Activated gamma-delta T cell treated with anti-CD3 and anti-CD28 coated beads, Interleukin-2, amount 50 U/mL, for 16 hours (primary cell): Measurements from ENCODE around the gene NECAB2.
"Not testable (repeated sequence)": the region's sequence is repeated elsewhere in the genome, so short reads cannot be mapped to it uniquely, and the experiment has no call there.

Experiments
- DNase-seq: peaks from one replicate; pipeline ENCODE4 v3.0.0-alpha.2; 2020; ENCODE audit warnings: low read depth

The NECAB2 gene

DNA sequence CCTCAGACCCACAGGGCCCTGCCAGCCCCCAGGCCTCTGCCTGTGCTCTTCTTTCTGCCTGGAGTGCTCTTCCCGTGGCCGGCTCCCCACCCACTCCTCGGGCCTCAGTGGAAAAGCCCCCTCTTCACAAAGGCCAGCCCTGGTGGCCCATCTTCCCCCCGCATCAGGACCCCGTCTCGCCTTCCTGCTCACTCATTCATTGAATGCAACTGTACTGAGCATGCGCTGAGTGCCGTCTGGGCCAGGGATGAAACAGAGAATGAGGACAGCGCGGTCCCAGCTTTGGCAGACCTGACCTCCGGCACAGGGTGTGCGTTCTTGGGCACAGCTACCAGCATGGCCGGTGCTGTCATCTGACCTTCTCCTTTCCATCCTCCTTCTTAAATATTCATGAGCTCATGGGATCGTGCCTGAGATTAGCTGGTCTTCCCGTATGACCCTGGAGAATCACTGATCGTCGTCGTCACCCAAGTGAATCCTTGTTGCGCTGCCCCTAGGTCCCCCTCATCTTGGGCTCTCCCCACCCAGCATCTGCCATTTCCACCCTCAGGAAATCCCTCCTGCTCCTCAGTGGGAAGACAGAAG, 31.4 kb upstream of the NECAB2 start:
- DNase-seq, result no peak

DNA sequence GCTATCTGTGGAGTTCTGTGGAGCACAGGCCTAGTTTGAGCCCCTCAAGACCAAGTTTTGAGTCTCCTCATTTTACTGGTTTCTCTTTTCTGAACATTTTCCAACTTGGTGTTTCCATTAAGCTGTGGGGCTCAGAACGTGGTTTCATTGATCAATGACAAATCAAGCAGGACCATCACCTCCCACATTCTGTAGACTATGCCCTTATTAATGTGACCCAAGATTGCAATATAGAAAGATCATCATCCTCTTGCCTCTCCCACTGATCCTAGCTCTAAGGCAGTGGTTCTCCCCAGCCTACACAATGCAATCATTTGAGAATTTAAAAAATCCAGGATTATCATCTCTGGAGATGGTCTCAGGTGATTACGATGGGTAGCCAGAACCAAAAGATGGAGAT, 30.8 kb upstream of the NECAB2 start:
- DNase-seq, result no peak

- no peak for DNase-seq
Measured at GRCh38 chr16:83937922-83938885, 29.8 kb upstream of the NECAB2 start.

GRCh38 chr16:83939266-83939855, 28.7 kb upstream of the NECAB2 start:
- DNase-seq, result no peak

DNA sequence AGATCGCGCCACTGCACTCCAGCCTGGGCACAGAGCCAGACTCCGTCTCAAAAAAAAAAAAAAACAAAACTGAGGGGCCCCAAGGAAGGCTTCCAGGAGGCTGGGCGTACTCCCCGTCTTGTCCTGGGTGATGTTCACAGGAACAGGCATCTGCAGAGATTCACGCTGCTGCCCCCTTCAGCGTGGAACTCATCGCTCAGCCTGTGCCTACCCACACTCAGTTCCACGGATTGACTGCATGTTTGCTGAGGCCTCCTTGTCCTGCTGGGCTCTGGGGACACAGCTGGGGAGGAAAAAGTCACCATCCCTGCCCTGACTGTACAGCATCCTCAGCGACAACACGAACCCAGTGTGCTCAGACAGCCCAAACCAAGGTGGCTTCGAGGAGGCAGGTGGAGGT, 27.9 kb upstream of the NECAB2 start:
- DNase-seq, result no peak

DNA sequence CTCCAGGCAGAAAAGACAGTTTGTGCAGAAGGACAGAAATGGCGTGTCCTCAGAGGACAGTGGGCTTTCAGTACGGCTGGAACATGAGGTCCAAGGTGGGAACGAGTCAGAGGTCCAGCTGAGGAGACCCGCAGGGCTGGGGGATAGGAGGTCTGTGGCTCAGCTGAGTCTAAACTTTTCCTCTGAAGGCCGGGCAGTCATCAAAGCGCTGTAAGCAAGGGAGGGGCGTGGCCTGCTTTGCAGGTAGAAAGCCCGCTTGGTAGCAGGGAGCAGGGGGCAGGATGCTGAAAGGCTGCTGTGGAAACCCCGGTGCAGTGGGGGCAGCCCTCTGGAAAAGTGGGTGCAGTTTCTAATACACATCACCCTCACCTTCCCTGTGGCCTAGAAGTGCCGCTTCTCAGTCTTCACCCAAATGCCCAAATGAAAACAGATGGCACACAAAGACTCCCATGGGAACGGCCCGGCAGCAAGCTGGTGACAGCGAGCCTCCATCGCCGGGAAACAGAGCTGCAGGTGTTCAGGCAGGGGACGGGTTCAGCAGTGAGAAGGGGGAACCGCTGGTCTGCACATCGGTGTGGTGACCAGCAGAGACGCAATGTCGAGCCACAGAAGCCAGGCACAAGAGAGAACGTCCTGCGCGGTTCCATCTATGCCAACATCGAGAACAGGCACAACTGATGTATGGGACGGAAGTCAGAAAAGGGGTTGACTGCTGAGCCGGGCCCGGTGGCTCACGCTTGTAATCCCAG, 27.2 kb upstream of the NECAB2 start:
- no peak for DNase-seq

- not testable (repeated sequence) for DNase-seq
Measured at GRCh38 chr16:83941546-83941945, 26.5 kb upstream of the NECAB2 start.

DNA sequence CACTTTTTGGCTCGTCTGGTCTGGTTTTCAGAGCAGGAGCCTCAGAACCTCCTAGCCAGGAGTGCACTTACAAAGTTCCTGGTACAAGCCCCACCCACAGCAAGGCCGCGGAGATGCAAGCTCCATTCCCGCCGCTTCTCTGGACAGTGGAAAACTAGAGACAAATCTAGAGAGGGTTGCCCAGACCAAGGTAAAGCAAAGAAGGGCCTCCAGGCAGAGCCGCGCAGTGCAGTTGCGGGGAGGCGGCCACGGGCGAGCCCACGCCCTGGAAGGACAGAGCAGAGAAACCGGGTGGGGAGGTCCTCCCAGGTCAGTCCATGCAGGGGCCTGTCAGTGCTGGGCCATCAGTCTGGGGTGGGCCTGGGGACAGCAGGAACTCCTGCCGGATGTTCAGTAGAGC, 26.0 kb upstream of the NECAB2 start:
- DNase-seq, result no peak

- no peak for DNase-seq
Measured at GRCh38 chr16:83942815-83943515, 25.1 kb upstream of the NECAB2 start.

GRCh38 chr16:83943516-83944050, 24.5 kb upstream of the NECAB2 start:
- no peak for DNase-seq

DNA sequence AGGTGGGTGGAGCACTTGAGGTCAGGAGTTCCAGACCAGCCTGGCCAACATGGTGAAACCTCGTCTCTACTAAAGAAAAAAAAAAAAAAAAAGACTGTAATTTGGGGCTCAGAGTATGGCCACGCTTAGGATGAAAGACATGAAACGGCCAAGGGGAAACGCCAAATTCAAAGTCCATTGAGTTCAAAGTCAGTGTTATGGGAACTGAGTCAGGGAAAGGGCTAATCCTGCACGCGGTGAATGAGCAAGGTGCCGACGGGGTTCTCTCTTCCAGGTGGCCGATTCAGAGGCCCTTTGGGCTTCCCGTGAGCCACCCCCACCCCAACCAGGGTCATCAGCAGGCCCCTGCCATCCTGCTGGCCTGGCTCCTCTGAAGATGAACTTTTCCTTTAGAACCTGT, 22.5 kb upstream of the NECAB2 start:
- DNase-seq, result no peak

- DNase-seq, result no peak
Measured at GRCh38 chr16:83946154-83946780, 21.8 kb upstream of the NECAB2 start.

DNA sequence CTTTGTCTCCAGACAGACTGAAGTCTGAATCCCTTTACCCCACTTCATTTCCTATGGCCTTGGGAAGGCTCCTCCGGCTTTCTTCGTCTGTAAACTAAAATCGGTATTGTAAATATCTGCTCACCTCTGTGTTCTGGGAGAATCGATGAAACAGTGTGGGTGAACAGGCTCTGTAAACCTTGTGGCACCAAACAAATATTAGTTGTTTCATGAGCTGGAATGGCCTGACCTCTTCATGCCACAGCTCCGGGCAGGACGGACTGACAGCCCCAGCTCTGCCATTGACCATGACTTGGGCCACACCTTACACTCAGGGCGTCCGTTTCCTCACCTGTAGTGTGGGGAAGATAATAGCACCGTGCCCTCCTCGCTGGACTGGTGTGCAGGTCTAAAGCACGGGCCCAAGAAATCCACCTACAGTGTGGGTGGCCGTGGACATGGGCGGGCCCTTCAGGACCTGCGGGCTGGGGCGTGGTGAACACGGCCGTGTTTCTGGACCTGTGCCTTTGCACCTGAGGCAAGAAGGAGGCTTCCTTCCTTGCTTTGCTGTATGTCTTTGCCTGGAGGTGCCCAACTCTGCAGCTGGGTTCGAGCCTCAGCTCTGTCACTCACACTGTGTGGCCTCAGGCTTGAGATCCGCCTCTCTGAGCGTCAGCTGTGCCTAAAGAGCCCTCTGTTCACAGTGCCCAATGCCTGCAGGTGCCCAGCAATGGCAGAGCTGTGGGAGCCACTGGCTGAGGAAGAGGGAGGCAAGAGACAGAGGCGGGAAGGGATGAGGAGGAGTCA, 21.1 kb upstream of the NECAB2 start:
- no peak for DNase-seq

DNA sequence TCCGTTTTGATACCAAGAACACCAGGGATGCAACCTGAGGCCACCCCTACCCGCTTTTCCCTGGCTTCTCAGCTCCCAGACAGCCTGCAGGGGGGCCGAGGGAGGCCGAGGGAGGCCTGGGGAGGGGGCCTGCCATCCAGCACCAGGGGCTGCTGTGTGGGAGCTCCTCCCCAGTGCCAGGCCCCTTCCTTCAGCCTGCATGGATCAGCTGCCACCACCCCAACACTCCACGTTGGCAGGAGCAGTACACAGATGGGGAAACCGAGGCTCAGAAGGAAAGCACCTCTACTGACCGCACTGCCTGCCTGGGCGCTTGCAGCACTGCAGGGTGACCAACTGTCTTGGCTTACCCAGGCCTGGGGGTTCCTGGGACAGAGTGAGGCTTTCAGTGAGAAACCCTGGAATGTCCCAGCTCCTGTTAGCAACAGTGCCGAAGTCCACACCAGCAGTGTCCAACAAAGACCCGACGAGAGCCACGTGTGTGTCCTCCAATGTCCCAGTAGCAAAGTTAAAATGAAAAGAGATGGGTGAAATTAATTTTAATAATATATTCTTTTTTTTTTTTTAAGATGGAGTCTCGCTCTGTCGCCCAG, 20.3 kb upstream of the NECAB2 start:
- DNase-seq, result no peak

DNA sequence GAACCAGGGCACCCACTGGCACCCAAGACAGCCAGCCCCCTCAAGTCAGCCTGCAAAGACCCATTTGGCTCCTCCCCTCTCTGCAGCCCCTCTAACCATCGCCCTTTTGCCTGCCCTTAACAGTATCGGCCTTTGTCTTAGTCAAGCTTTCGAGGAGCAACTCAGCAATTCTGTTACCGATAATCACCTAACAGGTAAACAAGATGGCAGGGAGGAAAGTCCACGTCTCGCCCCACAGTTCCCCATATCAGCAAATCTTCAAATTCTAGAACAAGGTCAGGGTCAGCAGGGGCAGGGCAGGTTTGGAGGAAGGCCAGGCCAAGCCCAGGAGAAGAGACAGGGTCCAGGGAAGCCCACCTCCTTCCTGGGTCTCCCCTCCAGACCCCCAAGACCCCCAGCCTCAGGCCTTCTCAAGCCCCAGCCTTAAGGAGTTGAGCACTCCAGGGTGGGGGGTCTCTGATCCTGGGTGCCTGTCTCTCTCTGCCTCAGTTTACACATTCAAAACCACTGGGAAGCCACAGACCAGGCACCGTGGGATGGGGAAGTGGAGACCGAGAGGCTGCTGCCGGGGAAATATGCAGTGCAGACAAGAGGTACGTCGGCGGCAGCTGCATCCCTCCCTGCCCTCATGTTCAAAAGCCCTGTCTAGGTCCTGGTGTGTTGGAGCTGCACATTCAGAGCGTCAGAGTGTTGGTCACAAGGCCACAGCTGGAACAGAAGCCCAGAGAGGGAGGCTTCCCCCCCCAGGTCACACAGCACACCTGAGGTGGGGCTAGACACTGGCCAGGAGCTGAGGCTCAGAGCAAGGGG, 18.9 kb upstream of the NECAB2 start:
- no peak for DNase-seq

DNA sequence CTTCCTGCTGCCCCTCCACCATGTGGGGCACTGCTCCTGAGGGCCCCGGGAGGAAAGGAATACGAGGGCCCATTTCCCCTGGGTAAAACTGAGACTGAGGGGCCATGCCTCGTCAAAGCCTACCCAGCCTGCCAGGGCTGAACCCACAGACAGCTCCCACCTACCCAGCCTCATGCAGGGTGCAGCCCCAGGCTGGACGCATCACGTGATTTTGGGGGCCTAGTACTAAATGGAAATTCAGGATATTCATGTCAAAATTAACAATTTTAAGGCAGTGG, 18.4 kb upstream of the NECAB2 start:
- no peak for DNase-seq

- not testable (repeated sequence) for DNase-seq
Measured at GRCh38 chr16:83950862-83951399, 17.1 kb upstream of the NECAB2 start.

- no peak for DNase-seq
Measured at GRCh38 chr16:83951544-83951943, 16.5 kb upstream of the NECAB2 start.

GRCh38 chr16:83952587-83952939, 15.5 kb upstream of the NECAB2 start:
- DNase-seq, result no peak
